ENCODE results near the gene NUDT3. TPM values are rescaled to one million over a fixed set of nuclear protein-coding genes. Genes with fewer than 3 reads are reported as not detected.

The NUDT3 gene
- total and polyA plus RNA-seq, 9 of the 15 experiments (the other 6 are each of a cell fraction or from before 2014, with no cell fraction given): 5.4 to 81.2 (median 56.4) TPM

DNA sequence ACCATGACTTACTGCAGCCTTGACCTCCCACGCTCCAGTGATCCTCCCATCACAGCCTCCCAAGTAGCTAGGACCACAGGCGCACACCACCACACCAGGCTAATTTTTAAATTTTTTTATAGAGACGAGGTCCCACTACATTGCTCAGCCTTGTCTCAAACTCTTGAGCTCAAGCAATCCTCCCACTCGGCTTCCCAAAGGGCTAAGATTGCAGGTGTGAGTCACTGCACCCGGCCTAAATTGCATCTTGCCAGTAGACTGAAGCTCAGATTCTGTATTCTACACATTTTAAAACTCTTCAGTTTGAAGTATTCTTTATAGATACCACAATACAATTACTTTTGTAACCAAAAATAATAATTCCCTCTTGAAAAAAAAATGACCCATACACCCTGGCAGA lies 11.4 kb downstream of the NUDT3 start:
- Histone ChIP-seq H3K4me2 (ENCODE audit: insufficient read depth, low read length) (no peak overlapping the region), H3K9me1 (ENCODE audit: control insufficient read depth, insufficient read depth, low read length) (no peaks in the 10 kb centered on the region), H2AFZ (ENCODE audit: low read depth, low read length) (no peak overlapping the region), H4K20me1 (replicated peaks; ENCODE audit: control insufficient read depth, insufficient read depth, low read length) (peaks cover 10% of the 10 kb centered on the region; the same call in 1 of the 2 replicates), H3K27me3 (ENCODE audit: control insufficient read depth in 2 of 2, insufficient read depth in 2 of 2, low read length in 2 of 2) (no peaks in the 10 kb centered on the region), H3K4me3 (no peak overlapping the region), H3K27ac (ENCODE audit: extremely low read depth, low read depth, low read length) (no peak overlapping the region), H3K79me2 (ENCODE audit: control insufficient read depth, insufficient read depth, low read length) (peaks cover 99% of the 10 kb centered on the region), H3K4me1 (replicated peaks in 1 of 2; ENCODE audit: control insufficient read depth in 2 of 2, insufficient read depth in 2 of 2, low read length in 2 of 2) (peaks cover 6 to 8% of the 10 kb centered on the region in 2 experiments; a peak in 3 of 5 replicates), H3K9ac (ENCODE audit: insufficient read depth in 1 of 2, low read depth in 2 of 2, low read length in 2 of 2) (no peak overlapping the region), H3K36me3 (ENCODE audit: control insufficient read depth, insufficient read depth, low read length) (peaks cover 55% of the 10 kb centered on the region; the same call in 2 of the 3 replicates), H3K9me3 (replicated peaks; ENCODE audit: control insufficient read depth, insufficient read depth, low read depth, low read length) (no peaks in the 10 kb centered on the region)
- no peak for FAIRE-seq
- in situ Hi-C loops (cut with MboI) (no loop called here), intact Hi-C loops (cut with micrococcal nuclease) (no loop called here)
- WGBS (ENCODE audit: insufficient coverage, low coverage, missing lambda C conversion rate): 78% methylated on average over 5 of the region's 5 CpGs
- peak in 1 of 4 experiments; percentile 36 for DNase-seq (ENCODE audit: extremely low read depth in 1 of 4, low spot score in 3 of 4)
- POLR2A ChIA-PET: interaction anchor here (0.9 to 2.9 kb wide), 8 partner anchors 10 to 133 kb away, joined by 3 to 15 read pairs (median 4); partner anchors contain the start of gene SMIM29
- ATAC-seq: no peak
- CTCF ChIA-PET (ENCODE audit: low intra/inter-chr PET ratio): interaction anchor here (0.6 kb wide), 1 partner anchor 126 kb away, joined by 3 read pairs; no protein-coding TSS in a partner anchor
- BruUV-seq (replicated peaks): no TSS peak
- TF ChIP-seq, protein P1, sequence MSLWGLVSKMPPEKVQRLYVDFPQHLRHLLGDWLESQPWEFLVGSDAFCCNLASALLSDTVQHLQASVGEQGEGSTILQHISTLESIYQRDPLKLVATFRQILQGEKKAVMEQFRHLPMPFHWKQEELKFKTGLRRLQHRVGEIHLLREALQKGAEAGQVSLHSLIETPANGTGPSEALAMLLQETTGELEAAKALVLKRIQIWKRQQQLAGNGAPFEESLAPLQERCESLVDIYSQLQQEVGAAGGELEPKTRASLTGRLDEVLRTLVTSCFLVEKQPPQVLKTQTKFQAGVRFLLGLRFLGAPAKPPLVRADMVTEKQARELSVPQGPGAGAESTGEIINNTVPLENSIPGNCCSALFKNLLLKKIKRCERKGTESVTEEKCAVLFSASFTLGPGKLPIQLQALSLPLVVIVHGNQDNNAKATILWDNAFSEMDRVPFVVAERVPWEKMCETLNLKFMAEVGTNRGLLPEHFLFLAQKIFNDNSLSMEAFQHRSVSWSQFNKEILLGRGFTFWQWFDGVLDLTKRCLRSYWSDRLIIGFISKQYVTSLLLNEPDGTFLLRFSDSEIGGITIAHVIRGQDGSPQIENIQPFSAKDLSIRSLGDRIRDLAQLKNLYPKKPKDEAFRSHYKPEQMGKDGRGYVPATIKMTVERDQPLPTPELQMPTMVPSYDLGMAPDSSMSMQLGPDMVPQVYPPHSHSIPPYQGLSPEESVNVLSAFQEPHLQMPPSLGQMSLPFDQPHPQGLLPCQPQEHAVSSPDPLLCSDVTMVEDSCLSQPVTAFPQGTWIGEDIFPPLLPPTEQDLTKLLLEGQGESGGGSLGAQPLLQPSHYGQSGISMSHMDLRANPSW (CRISPR knock-in tag; IDR thresholded peaks at IDR 0.05): no peak
- TF ChIP-seq EGR1 (conservative IDR thresholded peaks at IDR 0.05): 0 out of 2 replicates have a peak, but pooled peaks have one; percentile 18
- TF ChIP-seq KDM1A (IDR thresholded peaks at IDR 0.05): 0 out of 4 replicates have a peak, but pooled peaks of 1 of the 2 experiments have one; percentile 9
